Skeletal muscle tissue (tissue), 4 donors: ENCODE results near the gene PLCD3. TPM values are rescaled to one million over a fixed set of nuclear protein-coding genes. Genes with fewer than 3 reads are reported as not detected.

Experiments used
- H3K27ac ChIP-seq: one replicate; pipeline ENCODE4 v1.7.0; 2013; ENCODE audit warnings: mild to moderate bottlenecking, low read depth, low read length, inconsistent platforms
- H3K27me3 ChIP-seq, 3 donors: one replicate each; pipeline ENCODE4 v1.7.0; 2013; ENCODE audit warnings: low read length in 3 of 3; ENCODE audit not compliant: control insufficient read depth in 3 of 3, insufficient read depth in 3 of 3
- H3K36me3 ChIP-seq, 3 donors: one replicate each; pipeline ENCODE4 v1.7.0; 2013; ENCODE audit warnings: low read length in 3 of 3; ENCODE audit not compliant: control insufficient read depth in 3 of 3, insufficient read depth in 3 of 3
- H3K4me1 ChIP-seq, 3 donors: one replicate each; pipeline ENCODE4 v1.7.0; 2013; ENCODE audit warnings: low read length in 3 of 3, mild to moderate bottlenecking in 3 of 3; ENCODE audit not compliant: control insufficient read depth in 3 of 3, insufficient read depth in 3 of 3
- H3K4me3 ChIP-seq, 3 donors: one replicate each; pipeline ENCODE4 v1.7.0; 2013; ENCODE audit warnings: low read length in 3 of 3
- H3K9ac ChIP-seq, 3 donors: one replicate each; pipeline ENCODE4 v1.7.0; 2013; ENCODE audit warnings: low read length in 3 of 3, mild to moderate bottlenecking in 3 of 3, moderate library complexity in 2 of 3, low read depth in 1 of 3
- H3K9me3 ChIP-seq, 3 donors: one replicate each; pipeline ENCODE4 v1.7.0; 2013; ENCODE audit warnings: low read length in 3 of 3; ENCODE audit not compliant: control insufficient read depth in 3 of 3
- total RNA-seq: library from RNA; depleted of rRNA; stranded (reverse); fragments of >200 nt; gene quantifications from one replicate; pipeline ENCODE4 v1.2.3, GENCODE V29; 2014
- donor health status: Osteomylitis.

The PLCD3 gene
- total RNA-seq, 1 donor from 2014 or later = 12.0 TPM

DNA sequence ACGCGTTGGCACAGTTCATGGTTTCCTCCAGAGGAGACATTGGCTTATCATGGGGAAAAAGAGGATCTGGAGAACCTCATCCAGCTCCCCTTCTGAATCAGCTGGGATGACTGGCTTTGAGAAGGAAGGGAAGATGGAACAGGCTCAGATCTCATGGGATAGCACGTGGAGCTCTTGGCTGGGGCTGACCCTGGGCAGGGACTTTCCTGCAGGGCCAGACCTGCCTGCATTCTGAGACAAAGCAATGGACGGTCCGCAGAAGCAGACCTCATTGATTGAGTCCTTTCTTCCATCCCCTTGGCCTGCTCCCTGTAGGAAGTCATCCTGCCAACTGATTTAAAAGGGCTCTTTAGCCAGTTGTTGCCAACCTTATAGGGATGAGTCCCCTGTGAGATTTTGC is 26.2 kb downstream of the PLCD3 start:
- peaks cover 52 to 56% (median 56%) of the 10 kb centered on the region in 3 donors for H3K36me3 ChIP-seq
- H3K9ac ChIP-seq = peak overlapping the region in 2 of 3 donors; percentile 1 to 72
- H3K27ac ChIP-seq = peak overlapping the region; percentile 34
- H3K9me3 ChIP-seq = no peaks in the 10 kb centered on the region
- peaks cover 92 to 96% (median 94%) of the 10 kb centered on the region in 3 donors for H3K4me1 ChIP-seq
- no peaks in the 10 kb centered on the region for H3K27me3 ChIP-seq
- H3K4me3 ChIP-seq = no peak overlapping the region

DNA sequence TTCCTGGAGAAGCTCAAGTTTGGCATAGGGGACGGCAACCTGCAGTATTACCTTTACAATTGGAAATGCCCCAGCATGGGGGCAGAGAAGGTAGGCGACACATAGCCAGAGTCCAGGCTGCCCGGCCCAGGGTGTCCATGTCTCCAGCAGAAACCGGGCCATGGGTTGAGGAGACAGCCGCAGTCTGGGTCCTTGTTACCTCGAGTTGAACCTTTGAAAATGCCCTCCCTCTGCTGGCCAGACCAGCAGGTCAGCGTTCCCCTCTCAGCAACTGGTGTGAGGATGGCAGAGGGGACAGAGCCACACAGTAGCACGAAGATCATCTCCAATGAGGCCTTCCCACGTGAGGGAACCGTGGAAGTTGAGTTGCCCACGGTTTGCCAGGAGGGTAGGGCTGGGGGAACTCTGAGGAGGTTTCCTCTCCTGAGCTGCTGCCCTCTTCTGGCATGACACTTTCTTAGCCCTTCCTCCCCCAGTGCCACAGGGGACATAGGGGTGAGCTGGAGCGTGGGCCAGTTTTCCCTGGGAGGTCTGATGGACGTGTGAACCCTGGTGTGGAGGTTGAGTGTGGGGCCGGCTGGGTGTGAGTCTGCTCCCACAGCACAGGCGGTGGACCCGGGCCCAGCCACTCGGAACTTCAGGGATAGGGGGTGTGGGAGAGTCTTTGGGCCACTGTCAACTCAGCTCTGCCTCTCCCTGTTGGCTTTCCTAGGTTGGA is 27.2 kb downstream of the PLCD3 start:
- H3K36me3 ChIP-seq = peaks cover 53 to 56% (median 56%) of the 10 kb centered on the region in 3 donors
- no peaks in the 10 kb centered on the region for H3K9me3 ChIP-seq
- no peak overlapping the region for H3K4me3 ChIP-seq
- H3K27me3 ChIP-seq = no peaks in the 10 kb centered on the region
- H3K4me1 ChIP-seq = peaks cover 82 to 86% (median 84%) of the 10 kb centered on the region in 3 donors
- H3K9ac ChIP-seq = peak overlapping the region in 1 of 3 donors; percentile 76
- H3K27ac ChIP-seq = peak overlapping the region; percentile 51

DNA sequence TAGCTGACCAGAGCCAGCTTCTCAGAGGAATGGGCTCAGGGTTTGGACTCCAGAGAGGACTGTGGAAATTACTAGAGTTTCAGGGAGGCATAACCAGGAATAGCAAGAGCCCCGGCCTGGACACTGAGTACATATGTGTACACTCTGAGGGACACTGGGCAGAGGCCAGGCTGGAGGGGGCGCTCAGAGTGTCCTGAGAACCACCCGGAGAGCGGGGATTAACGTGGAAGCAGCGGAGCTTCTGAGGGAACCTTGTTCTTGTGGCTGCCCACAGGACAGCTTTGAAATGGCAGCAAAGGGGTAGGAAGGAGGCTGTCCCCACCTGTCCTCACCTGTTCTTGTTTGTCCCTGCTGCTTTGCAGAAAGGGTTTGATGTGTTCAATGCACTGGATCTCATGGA is 27.8 kb downstream of the PLCD3 start:
- H3K4me1 ChIP-seq = peaks cover 79 to 84% (median 80%) of the 10 kb centered on the region in 3 donors
- H3K27ac ChIP-seq = peak overlapping the region; percentile 51
- H3K9me3 ChIP-seq = no peaks in the 10 kb centered on the region
- H3K36me3 ChIP-seq = peaks cover 58 to 60% (median 60%) of the 10 kb centered on the region in 3 donors
- H3K9ac ChIP-seq = peak overlapping the region in 2 of 3 donors; percentile 67 to 76
- peak overlapping the region in 1 of 3 donors; percentile 22 for H3K4me3 ChIP-seq
- no peaks in the 10 kb centered on the region for H3K27me3 ChIP-seq

DNA sequence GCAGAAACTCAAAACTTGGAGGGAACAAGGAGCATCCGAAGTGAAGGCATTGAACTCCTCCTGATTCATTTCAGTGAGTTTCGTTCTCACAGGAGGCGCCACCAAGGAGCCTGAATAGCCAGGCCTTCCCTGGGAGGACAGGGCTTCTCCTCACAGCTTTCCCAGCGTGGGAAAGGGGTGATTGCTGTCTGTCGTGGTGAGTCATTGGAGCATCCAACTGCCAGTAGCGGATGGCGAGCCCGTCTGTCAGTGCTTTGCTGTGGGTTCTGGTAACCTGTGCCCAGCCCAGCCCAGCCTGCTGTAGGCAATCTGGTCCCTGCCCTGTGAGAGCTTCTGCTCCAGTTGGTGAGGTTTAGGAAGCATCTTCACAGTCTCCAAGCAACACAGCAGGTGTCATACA is 28.3 kb downstream of the PLCD3 start:
- Histone ChIP-seq H3K4me1 (peaks cover 76 to 82% (median 79%) of the 10 kb centered on the region in 3 donors), H3K9me3 (no peaks in the 10 kb centered on the region), H3K36me3 (peaks cover 61 to 64% (median 62%) of the 10 kb centered on the region in 3 donors), H3K9ac (peak overlapping the region in 2 of 3 donors; percentile 67 to 76), H3K27ac (peak overlapping the region; percentile 51), H3K27me3 (no peaks in the 10 kb centered on the region), H3K4me3 (peak overlapping the region in 1 of 3 donors; percentile 22)

DNA sequence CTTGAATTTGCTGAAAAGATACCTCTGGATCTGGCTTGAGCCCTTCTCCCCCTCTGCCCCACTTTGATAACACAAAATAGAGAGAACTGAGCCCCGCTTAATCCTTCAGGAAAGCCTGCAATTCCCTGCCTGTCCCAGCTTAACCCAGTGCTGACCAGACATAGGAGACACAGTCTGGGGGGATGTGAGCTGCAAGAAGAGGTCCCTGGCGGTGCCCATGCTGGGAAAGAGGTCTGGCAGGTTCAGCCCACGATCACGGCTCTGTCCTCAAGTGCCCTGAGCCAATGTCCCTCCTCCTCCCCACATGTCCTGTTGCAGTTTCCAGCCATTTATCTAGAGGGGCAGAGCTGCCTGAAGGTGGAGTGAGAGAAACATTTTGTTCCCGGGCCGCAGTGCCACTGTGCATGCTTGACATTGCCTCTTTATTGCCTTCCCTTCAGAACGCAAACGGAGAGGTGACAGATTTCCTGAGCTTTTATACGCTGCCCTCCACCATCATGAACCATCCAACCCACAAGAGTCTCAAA is 29.0 kb downstream of the PLCD3 start:
- no peaks in the 10 kb centered on the region for H3K9me3 ChIP-seq
- peak overlapping the region in 1 of 3 donors; percentile 13 for H3K4me3 ChIP-seq
- peaks cover 61 to 67% (median 65%) of the 10 kb centered on the region in 3 donors for H3K36me3 ChIP-seq
- H3K27ac ChIP-seq = peak overlapping the region; percentile 33
- peaks cover 75 to 82% (median 79%) of the 10 kb centered on the region in 3 donors for H3K4me1 ChIP-seq
- H3K9ac ChIP-seq = peak overlapping the region in 2 of 3 donors; percentile 67 to 76
- no peaks in the 10 kb centered on the region for H3K27me3 ChIP-seq

DNA sequence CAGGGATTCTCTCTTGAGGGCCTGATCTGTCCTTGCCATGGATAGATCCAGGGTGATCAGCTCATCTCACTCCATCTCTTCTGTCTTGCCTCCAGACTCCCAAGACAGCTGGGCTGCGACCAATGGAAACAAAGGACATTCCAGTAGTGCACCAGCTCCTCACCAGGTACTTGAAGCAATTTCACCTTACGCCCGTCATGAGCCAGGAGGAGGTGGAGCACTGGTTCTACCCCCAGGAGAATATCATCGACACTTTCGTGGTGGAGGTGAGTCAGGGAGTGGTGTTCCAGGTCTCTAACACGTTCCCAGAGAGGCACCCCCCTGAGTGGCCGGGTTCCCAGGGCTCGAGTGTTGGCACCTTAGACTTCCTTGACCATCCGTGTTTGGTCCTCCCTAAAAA is 29.5 kb downstream of the PLCD3 start:
- Histone ChIP-seq H3K4me3 (peak overlapping the region in 1 of 3 donors; percentile 13), H3K36me3 (peaks cover 66 to 70% (median 67%) of the 10 kb centered on the region in 3 donors), H3K27me3 (no peaks in the 10 kb centered on the region), H3K4me1 (peaks cover 74 to 82% (median 79%) of the 10 kb centered on the region in 3 donors), H3K9ac (peak overlapping the region; percentile 6 to 76 (median 67)), H3K27ac (peak overlapping the region; percentile 33), H3K9me3 (no peaks in the 10 kb centered on the region)

DNA sequence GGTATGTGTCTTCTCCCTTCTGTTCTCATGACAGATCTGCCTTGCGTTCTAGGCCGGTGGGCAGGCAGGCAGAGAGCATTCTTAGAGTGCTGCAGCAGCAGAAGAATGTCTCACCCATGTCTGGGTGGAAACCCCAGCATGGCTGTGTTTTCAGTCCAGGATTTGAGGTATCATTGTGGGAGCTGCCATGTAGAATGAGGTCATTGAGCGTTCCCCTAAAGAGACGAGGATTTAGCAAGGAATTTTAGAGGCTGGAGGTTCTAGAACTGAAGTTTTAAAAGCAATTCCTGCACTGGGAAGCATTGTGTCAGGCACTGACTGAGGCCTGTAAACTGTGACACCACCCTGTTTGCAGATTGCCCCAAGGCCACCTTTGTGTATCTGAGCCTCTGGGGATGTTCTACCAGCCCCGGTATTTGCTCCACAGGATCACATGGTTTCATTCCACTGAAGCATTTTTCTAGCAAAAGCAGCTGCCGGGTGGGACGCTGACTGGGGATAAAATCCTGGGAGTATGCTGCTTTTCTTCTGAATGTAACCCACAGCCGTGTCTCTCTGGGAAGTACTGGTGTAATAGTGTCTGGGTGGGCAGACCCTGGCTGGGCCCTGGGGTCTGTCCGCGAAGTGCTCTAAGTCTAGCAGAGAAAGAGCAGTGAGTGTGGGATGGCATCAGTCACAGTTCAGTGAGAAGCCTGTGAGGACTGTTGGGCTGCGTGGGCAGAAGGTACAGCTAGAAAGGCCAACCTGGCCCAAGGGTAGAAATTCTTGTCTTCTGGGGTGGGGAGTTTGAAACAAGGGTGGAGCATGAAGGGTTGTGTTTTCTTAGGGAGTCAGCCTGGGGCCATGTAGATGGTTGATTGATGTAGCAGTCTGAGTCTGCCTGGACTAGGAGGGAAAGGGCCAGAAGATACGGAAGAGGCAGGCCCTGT is 30.2 kb downstream of the PLCD3 start:
- H3K9ac ChIP-seq = peak overlapping the region; percentile 43 to 76 (median 67)
- H3K27me3 ChIP-seq = no peaks in the 10 kb centered on the region
- H3K4me1 ChIP-seq = peaks cover 68 to 75% (median 73%) of the 10 kb centered on the region in 3 donors
- no peaks in the 10 kb centered on the region for H3K9me3 ChIP-seq
- H3K27ac ChIP-seq = peak overlapping the region; percentile 33
- no peak overlapping the region for H3K4me3 ChIP-seq
- peaks cover 71 to 73% (median 73%) of the 10 kb centered on the region in 3 donors for H3K36me3 ChIP-seq

DNA sequence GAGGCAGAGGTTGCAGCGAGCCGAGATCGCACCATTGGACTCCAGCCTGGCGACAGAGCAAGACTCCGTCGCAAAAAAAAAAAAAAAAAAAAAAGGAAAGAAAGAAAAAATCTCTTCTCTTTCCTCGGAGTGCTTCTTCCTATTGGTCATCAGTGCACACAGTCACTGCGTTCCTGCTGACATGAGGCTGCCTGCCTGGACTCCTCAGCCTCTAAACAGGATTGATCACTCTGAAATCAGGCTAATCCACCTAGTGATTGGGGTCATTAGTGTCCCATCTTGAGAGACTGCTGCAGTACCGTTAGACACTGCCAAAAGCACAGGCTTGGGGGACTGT is 30.8 kb downstream of the PLCD3 start:
- H3K9ac ChIP-seq = peak overlapping the region in 2 of 3 donors; percentile 43 to 76
- H3K9me3 ChIP-seq = no peaks in the 10 kb centered on the region
- H3K4me1 ChIP-seq = peaks cover 63 to 71% (median 71%) of the 10 kb centered on the region in 3 donors
- peaks cover 73 to 77% (median 74%) of the 10 kb centered on the region in 3 donors for H3K36me3 ChIP-seq
- no peaks in the 10 kb centered on the region for H3K27me3 ChIP-seq
- H3K4me3 ChIP-seq = no peak overlapping the region
- peak overlapping the region; percentile 33 for H3K27ac ChIP-seq

DNA sequence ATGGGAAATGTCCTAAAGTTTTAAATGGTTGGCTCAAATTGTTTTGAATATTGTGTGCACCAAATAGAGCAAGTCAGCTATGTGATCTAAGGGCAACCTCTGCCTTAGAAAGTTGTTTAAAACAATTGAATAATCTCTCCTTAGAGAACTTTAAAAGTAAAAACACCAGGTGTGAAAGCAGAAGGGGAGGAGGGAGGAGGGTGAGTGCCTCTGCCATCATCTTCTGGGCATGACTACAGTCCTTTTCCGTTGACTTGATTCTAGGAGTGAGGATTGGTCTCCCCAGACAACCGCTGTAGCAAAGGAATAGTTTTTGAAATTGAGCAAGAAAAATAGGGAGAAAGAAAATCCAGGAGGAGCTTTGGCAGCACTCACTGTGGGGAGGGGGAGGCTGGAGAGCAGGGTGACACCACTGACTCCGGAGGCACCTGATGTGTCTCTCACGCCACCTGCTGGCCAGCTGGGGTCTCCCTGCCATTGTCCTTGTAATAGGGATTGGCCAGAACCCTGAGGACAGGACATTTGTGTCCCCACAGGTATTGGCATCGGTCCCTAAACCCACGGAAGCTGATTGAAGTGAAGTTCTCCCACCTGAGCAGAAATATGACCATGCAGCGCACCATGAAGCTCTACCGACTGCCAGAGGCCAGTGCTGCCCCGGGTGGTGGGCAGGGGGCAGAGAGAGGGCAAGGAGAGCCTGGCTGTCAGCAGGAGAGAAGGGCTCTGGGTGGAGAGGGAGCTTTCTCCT is 33.3 kb downstream of the PLCD3 start:
- Histone ChIP-seq H3K4me1 (peaks cover 44 to 57% (median 55%) of the 10 kb centered on the region in 3 donors), H3K4me3 (no peak overlapping the region), H3K27ac (peak overlapping the region; percentile 40), H3K9ac (peak overlapping the region in 2 of 3 donors; percentile 30 to 54), H3K36me3 (peaks cover 62 to 69% (median 63%) of the 10 kb centered on the region in 3 donors), H3K27me3 (no peaks in the 10 kb centered on the region), H3K9me3 (no peaks in the 10 kb centered on the region)
